IPS-18c (cell line): ENCODE results near the gene ARHGEF5.
"Not testable (repeated sequence)": the region's sequence is repeated elsewhere in the genome, so short reads cannot be mapped to it uniquely, and the experiment has no call there.

Experiments used
- H3K4me3 ChIP-seq: 2 replicates; pipeline ENCODE4 v1.7.0; 2013; ENCODE audit warnings: low read depth, mild to moderate bottlenecking, low read length, moderate library complexity; ENCODE audit not compliant: insufficient read depth
- H3K9me3 ChIP-seq: one replicate; pipeline ENCODE4 v1.6.1; 2013; ENCODE audit warnings: mild to moderate bottlenecking, low read length, moderate library complexity; ENCODE audit not compliant: control insufficient read depth, insufficient read depth

The ARHGEF5 gene

GRCh38 chr7:144355176-144355822 lies at the start of gene ARHGEF5:
Gene ARHGEF5, plus strand, starts transcription at chr7:144355402. Its CDS starts 7,268 bp downstream, at chr7:144362670.
- H3K9me3 ChIP-seq, H3K4me3 ChIP-seq: not testable (repeated sequence)

DNA sequence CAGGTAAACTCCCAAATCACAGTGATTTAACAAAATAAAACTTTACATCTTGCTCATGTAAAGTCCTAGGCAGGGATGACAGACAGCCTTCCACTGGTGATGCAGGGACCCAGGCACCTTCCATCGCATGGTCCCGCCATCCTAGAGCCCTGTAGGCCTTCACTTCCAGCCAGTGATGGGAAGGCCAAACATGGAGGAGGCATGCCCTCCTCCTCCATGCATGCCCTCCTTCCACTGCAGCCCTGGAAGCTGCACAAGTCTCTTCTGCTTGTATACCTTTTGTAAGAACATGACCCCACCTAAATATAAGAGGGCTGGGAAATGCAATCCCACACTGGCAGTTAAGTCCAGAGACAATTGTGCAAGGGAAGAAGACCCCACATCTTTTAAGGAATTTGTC lies 45.5 kb upstream of the ARHGEF5 start:
- not testable (repeated sequence) for H3K4me3 ChIP-seq, H3K9me3 ChIP-seq

- not testable (repeated sequence) for H3K4me3 ChIP-seq, H3K9me3 ChIP-seq
These were observed 44.0 kb upstream of the ARHGEF5 start for GRCh38 chr7:144311218-144311617.

DNA sequence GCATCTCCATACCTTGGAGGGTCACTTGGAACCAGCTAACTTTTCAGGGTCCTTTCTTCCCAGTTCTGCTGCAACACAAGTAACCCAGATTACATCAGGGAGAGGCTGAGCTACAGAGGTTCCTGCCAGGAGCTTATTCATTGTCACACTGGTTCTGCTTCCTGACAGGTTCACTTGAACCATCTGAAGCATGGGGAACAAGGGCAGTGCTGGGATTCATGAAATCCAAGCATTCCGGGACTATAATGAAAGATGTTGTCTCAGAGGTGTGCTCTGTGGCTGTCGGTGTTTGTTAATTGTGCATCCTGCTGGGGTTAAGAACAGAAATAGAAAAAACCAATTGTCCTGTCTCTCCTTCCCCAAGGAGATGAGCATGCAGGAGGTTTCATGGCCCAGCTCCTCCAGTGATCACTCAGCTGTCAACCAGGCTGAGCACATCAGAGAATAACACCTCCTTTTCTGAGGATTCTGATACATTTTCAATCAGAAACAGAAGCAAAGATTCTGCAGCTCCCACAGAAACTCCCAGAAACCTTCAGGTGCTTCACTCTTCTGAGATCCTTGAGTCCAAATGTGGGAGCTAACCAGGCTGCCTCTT lies 43.2 kb upstream of the ARHGEF5 start, which contains the start of gene OR2A1:
TSS of gene OR2A1 (plus strand) at position 548 of the 598 bp plus-strand sequence. CDS start 5,706 bp downstream, outside the sequence.
- not testable (repeated sequence) for H3K9me3 ChIP-seq, H3K4me3 ChIP-seq

DNA sequence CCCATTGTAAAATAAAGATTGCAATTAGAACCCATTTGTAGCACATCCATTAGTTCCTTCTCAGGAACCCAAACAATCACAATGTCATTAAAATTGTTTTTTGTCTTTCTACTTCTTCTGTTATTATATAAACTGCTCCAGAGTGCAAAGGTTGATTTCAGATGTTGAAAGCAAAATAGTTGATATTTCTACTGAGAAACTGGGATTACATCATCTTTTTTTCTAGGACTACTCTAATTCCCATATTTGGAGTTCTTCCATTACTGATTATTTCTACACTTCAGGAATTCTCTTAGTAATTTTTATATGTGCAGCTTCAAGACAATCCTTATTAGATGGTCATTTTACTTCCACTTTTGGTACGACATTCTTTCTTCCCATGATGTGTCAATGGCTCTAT lies 37.7 kb upstream of the ARHGEF5 start:
- not testable (repeated sequence) for H3K9me3 ChIP-seq, H3K4me3 ChIP-seq

DNA sequence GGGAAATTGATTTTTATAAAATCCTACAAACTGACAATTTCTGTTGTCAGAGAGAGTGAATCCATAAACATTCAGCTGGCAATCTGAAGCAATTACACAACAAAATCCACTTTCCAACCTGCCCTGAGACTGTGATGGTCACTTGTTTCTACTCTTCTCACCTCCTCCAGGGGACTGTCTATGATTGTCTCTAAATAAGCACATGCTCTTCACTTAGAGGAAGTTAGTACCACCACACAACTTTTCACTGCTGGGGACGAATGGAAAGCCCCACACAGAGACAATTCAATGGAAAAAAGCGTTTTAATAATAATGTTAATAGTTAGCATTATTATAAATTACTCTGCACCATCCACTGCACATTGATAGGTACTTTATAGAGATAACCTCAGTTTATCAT lies 35.7 kb upstream of the ARHGEF5 start:
- not testable (repeated sequence) for H3K9me3 ChIP-seq, H3K4me3 ChIP-seq

GRCh38 chr7:144321677-144322206 lies 33.5 kb upstream of the ARHGEF5 start:
- not testable (repeated sequence) for H3K4me3 ChIP-seq, H3K9me3 ChIP-seq

- H3K9me3 ChIP-seq, H3K4me3 ChIP-seq: not testable (repeated sequence)
These were observed 31.8 kb upstream of the ARHGEF5 start for GRCh38 chr7:144323359-144323758.

DNA sequence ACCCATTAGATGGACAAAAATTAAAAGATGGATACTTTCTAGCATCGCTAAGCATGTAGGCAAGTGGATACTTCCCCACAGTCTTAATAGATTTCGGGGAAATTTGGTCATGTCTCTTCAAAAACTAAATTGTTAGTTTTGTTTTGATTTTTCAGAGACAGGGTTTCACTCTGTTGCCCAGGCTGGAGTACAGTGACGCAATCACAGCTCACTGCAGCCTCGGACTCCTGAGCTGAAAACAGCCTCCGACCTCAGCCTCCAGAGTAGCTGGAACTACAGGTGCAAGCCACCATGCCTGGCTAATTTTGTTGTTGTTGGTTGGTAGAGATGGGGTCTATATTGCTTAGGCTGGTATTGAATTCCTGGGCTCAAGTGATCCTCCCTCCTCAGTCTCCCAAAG lies 29.3 kb upstream of the ARHGEF5 start:
- not testable (repeated sequence) for H3K9me3 ChIP-seq, H3K4me3 ChIP-seq

GRCh38 chr7:144330044-144330443 lies 25.2 kb upstream of the ARHGEF5 start:
- H3K4me3 ChIP-seq, H3K9me3 ChIP-seq: not testable (repeated sequence)

DNA sequence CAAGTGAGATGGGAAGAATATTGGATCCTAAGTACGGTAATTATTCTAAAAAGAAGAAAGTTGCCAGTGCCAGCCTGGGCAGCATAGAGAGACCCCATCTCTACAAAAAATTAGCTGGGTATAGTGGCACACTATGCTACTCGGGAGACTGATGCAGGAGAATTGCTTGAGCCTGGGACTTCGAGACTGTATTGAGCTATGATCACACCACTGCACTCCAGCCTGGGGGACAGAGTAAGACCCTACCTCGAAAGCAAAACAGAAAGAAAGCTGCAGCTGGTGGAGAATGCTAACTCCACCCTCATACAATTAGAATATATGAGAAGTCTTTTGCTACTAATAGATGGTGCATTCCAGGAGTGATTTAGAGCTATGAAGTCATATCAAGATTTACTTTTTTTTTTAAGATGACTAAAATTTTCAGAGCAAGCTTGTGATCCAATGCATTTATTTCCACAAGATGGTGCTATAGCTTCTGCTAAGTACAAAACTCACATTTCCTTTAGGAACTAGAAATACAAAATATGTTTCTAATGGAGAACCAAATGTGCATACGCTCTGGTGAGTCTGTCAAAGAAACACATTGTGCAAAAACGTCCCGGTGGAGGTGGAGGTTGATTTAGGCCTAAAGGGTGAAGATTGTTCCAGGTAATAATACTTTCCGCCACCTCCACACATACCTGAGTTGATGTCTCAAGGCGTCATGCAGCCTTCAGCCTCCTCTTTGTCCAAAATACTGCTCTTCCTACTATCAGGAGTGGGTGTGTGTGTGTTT lies 23.8 kb upstream of the ARHGEF5 start:
- H3K4me3 ChIP-seq, H3K9me3 ChIP-seq: not testable (repeated sequence)

DNA sequence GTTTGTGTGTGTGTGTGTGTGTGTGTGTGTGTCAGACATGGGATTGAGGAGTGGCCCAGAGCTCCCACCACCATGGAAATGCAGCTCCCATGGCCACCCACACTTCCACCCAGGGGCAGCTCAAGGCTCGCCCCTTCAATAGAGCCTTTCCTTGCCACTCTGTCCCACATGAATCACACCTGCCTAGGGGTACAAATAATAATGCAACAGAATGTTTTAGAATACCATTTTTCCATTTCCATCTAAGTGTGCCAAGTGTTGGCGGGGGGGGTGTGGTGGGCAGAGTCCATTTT lies 23.3 kb upstream of the ARHGEF5 start:
- H3K9me3 ChIP-seq, H3K4me3 ChIP-seq: not testable (repeated sequence)

GRCh38 chr7:144348625-144349024 lies 6.6 kb upstream of the ARHGEF5 start:
- not testable (repeated sequence) for H3K9me3 ChIP-seq, H3K4me3 ChIP-seq

GRCh38 chr7:144351667-144352066 lies 3.5 kb upstream of the ARHGEF5 start:
- not testable (repeated sequence) for H3K9me3 ChIP-seq, H3K4me3 ChIP-seq

GRCh38 chr7:144356185-144356584 lies 983 bp downstream of the ARHGEF5 start:
- H3K4me3 ChIP-seq, H3K9me3 ChIP-seq: not testable (repeated sequence)

DNA sequence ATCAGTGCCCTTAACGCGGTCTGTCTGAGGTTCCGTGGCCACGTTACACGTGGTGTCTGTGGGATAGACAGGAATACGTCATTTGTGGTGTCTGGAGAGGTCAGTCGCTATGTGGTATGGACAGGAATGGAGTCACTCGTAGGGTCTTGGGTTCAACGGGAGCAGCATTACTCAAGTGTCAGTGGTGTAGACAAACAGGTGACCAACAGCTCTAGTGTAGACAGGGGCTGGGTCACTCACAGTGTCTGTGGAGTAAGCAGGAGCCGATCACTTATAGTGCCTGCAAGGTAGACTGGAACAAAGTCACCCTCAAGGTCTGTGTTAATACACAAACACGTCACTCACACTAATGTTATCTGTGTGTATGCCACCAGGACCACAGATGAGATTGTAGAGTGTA lies 1.7 kb downstream of the ARHGEF5 start:
- H3K9me3 ChIP-seq, H3K4me3 ChIP-seq: not testable (repeated sequence)

- H3K9me3 ChIP-seq, H3K4me3 ChIP-seq: not testable (repeated sequence)
These were observed 6.9 kb downstream of the ARHGEF5 start for GRCh38 chr7:144362061-144362460.

DNA sequence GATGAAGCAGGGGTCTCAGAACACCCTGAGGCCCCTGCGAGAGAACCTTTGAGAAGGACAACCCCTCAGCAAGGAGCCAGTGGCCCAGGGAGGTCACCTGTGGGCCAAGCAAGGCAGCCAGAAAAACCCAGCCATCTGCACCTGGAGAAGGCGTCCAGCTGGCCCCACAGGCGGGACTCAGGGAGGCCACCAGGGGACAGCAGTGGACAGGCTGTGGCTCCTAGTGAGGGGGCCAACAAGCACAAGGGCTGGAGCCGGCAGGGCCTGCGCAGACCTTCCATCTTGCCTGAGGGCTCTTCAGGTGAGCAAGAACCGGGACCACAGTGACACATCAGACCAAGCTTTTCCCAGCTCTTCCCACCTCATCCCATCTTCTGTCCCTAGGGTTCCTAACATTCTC lies 10.3 kb downstream of the ARHGEF5 start:
- not testable (repeated sequence) for H3K9me3 ChIP-seq, H3K4me3 ChIP-seq
